ENCODE measurements around the gene VAV2.

The VAV2 gene, protein sequence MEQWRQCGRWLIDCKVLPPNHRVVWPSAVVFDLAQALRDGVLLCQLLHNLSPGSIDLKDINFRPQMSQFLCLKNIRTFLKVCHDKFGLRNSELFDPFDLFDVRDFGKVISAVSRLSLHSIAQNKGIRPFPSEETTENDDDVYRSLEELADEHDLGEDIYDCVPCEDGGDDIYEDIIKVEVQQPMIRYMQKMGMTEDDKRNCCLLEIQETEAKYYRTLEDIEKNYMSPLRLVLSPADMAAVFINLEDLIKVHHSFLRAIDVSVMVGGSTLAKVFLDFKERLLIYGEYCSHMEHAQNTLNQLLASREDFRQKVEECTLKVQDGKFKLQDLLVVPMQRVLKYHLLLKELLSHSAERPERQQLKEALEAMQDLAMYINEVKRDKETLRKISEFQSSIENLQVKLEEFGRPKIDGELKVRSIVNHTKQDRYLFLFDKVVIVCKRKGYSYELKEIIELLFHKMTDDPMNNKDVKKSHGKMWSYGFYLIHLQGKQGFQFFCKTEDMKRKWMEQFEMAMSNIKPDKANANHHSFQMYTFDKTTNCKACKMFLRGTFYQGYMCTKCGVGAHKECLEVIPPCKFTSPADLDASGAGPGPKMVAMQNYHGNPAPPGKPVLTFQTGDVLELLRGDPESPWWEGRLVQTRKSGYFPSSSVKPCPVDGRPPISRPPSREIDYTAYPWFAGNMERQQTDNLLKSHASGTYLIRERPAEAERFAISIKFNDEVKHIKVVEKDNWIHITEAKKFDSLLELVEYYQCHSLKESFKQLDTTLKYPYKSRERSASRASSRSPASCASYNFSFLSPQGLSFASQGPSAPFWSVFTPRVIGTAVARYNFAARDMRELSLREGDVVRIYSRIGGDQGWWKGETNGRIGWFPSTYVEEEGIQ

DNA sequence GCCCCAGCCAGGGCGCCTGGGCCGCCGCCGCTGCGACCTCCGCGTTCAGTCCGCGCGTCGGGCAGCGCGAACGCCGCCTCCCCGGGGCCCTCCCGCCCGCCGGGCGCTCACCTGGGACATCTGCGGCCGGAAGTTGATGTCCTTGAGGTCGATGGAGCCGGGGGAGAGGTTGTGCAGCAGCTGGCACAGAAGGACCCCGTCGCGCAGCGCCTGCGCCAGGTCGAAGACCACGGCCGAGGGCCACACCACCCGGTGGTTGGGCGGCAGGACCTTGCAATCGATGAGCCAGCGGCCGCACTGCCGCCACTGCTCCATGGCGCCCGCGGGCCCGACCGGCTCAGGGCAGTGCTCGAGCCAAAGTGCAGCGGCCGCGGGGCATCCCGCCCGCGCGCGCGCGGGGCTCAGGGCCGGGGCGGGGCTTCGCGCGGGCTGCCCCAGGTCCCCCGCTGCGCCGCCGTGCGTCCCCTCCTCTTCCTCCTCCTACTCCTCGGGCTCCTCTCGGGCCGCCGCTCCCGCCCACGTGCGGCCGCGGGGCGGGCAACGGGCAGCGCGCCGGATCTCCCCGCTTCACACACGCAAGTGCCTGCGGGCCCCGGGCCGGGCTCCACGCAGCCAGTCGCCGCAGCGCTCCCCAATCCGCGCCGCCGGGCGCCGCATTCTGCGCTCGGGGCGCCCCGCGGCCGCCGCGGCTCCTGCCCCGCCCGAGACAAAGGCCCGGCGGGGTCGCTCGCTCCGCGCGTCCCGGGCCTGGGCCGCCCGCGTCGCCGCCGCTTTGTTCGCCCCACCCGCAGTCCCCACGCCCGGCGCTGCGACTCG is at the start of gene VAV2:
VAV2 (minus strand) TSS at position 361 of the 816 bp plus-strand sequence; CDS start at position 315, 46 bp downstream.
- peak; percentile 27 to 85 (median 85) for DNase-seq

DNA sequence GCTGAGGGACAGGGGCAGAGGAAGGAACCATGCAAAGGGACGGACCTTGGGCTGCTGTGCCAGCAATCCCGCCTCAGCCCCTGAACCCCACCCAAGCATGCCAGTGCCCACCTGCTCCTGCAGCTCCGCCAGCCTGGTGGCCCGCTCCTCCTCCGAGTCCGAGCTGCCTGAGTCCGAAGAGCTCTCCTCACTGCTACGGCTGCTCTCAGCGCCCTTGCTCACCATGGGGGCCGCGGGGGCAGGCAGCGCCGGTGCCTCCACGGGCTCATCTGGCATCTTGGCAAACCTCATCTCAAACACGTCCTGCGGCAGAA is 49.5 kb upstream of the VAV2 start:
- DNase-seq = no peak

DNA sequence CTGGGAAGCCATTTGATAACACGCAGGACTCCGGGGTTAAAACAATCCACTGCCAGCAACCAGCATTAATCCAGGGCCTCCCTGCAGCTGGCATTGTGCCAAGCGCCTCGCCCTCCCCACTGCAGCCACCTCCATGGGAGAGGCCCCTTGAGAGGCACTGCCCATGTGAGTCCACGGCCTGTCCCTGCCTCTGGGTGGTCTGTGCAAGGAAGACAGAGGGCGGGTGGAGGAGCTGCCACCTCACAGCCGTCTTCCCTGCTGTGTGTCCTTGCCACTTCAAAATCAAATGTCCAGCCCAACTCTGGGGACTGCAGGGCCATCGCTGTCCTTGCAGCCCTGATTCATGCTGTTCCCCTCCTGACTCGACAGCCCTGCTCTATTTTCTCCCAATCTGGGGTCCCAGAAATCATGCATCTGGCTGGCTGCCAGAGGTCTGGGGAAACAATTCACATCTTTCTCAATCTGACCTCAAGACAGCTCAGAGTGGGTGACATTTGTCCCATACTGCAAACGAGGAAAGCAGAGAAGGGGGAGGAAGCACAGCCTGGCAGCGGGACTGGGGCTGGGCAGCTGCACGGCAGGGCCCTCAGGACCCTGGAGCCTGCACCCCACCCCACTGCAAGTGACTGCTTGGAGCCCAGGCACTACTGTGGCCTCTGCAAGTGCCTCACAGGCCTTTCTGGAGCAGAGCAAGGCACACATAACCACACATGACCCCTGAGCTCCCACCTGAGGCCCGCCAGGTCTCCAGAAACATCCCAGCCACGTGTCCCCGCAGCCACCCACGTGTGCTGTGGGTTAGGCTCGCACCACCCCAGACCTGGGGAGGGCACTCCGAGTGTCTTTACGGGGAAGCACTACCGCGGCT is 48.9 kb upstream of the VAV2 start:
- DNase-seq = peak in 1 of 3 experiments; percentile 11

DNA sequence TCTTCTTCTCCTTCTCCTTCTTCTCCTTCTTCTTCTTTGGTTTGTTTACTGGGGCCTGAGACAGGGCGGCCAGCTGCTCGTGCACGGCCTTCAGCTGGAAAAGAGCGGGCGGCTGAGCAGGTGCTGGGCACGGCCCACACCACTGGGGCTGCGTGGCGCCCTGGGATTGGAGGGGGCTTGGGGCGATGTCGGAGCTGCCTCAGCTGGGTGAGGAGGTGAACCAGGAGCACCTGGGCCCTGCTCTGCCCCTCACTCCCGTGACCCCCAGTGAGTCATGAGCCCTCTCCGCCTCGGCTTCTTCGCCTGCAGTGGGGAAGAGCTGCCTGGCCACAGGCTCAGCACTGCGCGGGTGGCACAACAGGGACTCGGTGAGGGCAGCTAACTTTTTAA is 48.0 kb upstream of the VAV2 start:
- no peak for DNase-seq

DNA sequence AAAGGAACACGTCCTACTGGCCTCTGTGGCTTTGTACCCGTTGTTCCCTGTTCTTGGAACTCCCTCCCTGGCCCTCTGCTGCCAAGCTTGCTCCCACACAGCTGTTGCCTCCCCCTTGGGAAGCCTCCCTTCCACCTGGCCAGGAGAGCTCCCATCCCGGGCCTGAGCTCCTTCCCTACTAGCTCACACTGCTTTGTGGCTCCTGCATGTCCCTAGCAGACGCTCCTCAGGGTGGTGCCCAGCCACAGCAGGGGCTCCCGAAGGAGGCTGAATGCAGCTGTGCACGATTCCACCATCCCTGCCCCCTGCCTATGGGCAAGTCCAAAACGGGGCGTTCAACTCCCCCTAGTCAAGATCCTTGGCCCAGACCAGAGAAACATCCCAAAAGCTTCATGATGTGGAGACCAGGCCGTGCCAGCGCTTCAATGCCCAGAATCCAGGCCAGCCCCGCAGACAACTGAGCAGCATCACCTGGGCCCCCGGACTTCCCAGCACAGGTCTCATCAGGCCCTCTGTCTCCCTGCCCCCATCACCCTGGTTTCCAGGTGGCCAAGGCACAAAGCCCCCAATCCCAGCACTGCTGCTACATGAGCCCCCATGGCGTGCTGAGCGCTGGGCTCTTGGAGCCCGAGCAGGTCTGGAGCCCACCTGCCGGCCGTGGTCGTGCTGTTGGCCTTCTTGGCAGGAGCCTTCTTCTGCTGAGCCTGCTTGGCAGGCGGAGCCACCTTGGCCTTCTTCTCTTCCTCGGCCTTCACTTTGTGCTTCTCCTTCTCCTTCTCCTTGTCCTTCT is 47.5 kb upstream of the VAV2 start:
- DNase-seq = no peak

DNA sequence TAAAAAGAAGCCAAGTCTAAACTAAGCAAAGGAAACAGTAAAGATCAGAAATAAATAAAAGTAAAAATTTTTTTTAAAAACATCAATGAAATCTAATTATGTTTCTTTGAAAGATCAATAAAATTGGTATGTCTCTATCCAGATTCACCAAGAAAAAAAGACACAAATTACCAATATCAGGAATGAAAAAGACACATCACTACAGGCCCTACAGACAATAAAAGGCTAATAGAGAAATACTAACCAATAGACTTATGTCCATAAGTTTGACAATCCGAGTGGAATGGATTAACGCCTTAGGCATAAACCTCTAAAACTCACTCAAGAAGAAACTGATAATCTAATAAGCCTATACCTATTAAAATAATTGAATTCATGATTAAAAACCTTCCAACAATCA is 45.5 kb upstream of the VAV2 start:
- peak in 1 of 3 experiments; percentile 8 for DNase-seq

DNA sequence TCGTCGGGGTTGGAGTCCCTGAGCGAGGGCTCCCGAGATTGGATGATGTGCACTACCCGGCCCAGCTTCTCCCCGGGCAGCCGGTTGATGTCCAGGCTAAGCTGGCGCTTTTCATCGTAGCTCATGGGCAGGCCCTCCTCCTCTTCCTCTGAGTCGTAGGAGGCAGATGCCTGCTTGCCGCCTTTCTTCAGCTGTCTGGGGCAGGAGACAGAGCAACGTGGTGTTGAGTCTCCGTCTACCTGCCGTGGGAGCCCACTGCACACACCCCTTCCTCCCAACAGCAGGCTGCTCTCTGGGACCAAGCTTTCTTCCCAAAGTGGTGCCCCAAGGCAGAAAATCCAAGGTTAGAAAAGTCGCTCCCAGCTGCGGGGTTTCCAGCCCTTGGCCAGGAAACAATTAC is 44.0 kb upstream of the VAV2 start:
- no peak for DNase-seq

DNA sequence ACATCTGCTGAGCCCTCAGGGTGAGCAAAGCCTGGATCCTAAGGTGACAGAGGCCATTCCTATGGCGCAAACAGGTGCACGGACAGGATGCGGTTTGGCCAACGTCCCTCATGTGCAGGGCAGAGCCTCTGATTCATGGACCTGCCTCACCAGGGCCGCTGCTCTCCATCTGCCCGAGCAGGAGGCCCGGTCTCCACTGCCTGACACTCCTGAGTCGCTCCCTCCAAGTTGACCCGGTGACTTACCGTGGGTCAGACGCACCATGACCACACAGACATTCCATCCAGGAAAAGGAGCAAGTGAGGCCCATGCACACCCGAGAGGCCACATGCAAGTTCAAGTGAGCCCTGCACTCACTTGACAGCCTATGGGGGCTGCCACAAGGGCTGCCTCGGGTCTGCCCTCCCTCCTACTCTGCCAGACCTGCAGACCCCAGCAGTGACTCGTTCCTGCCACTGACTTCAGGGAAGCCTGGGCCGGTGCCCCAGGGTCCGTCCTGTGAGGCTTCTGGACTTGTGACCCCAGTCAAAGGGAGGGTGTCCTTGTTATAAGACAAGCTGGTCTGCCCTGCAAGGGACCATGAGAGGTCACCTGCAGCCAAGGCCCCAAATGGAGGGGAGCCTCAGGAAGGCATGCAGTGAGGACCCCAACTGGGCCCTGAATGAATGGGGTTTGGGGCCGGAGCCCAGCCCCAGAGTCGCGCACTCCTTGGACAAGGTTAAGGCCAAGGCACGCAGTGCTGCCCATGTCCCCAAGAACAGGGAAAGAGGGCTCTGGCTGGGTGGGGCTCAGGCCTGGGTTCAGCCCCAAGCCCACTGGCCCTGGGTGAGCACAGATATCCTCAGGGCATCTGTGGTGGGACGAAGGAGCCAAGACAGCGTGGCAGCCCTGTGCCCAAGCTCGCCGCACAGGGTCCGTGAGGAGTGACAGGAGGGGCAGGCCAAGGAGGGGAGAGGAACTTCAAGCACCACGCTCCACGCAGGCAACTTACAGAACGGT is 43.2 kb upstream of the VAV2 start:
- DNase-seq = no peak

DNA sequence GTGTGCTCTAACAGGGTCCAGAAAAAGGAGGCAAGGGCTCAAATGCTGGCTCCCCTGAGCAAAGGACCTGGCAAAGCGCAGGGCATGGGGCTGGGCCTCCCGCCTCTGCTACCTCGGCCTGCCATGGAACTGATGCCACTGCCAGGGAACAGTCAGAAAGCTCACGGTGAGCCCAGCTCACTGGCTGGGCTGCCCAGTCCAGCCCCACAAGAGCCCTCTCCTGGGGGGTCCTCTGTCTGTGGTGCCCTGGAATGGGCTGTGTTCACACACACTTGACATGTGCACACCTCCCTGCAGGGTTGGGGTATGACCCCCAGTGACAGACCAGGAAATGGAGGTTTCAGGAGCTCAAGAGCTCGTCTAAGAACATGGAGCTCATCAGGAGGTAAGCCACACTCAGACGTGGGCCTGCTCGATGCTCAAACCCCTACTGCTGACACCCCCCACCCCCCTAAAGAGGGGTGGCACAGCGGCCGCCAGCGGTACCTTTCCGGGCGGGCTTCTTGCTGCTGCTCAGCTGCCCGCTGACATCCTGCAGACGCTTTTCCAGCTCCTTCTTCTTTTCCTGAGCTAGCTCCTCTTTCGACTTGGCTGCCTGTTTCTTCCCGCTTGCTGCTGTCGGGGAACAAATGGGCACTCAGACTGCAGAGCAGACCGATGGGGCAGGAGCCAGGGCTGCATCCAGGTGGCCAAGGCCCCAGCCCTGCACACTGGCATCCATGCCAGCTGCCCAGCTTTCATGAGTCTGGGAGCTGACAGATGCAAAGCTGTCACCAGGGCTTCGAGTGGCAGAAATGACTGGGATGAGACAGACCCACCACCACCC is 42.3 kb upstream of the VAV2 start:
- DNase-seq = no peak

DNA sequence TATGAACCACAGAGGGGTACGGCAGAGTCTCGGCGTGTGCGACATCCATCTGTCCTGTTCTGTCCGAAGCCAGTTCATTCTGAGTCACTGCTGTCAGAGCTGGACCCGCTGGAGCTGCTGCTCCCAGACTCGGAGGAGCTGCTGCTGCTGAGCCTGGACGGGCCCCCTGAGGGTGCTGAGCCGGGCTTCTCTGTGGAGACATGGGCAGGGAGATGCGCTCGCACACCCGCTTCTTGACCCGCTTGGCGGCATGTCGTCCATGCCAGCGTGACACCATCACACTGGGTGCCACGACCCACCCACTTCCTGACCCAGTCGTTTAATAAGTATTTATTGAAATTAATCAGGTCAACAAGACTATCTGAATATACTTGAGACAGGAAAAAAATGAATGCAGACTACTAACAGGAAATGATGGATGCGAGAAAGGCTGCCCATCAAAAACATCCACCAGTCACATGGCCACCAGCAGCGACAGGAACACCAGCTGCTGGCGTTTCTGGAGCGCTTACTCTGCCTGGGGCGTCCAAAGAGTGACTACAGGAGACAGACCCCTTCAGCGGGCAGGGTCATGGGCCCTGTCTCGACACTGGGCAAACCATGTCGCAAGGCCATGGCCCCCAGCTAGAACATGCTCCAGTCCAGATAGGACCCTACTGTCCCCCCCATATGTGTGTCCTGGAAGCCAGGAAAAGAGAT is 41.5 kb upstream of the VAV2 start:
- DNase-seq = no peak

DNA sequence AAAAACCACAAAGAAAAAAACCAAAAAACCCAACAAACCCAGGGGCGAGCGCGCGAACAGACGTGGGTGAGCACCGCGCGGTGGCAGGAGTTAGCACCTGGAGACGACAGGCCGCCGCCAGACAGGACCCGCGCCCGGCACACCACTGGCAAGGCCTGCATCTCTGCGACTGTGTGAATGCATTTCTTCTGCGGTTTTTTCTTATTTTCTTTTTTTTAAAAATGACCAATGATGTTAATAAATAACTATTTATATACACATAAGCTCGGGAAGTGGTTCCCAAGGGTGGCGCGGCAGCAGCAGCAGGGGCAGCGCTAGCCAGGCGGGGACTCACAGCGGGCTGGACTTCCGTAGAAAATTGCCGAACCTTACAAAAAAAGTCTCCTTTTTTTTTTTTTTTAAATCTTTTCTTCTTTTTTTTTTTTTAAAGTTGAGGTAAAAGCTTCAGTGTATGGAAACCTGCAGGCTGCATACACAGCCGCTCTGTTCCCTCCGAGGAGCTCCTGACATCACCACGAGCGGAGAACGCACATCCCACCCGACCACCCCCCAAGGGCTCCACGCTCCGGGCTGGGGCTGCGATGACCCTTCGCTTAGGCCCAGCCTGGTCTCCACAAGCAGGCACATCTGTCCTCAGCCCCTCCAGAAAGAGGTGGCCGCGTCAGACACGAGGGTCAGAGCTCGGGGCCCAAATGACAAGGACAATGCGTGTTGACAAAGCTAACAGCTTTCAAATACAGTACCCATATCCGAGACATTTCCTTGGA is 40.5 kb upstream of the VAV2 start:
- DNase-seq = no peak

DNA sequence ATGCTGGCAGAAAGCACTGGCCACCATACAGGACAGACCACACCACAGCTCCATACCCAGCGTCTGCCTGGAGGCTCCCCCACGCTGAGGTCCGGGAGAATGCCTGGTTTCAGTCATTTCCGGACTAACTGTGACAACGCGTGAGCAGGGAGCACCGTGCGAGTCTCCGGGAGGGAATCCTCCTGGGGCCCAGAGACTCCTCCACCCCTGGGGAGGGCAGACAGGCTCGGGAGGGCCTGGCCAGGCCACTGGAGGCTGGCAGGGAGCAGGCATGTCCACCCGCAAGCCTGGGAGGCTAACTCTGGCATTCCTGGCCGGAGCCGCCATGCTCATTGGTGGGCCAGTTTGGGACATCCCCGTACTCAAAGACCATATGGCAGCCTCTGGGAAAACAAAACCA is 39.7 kb upstream of the VAV2 start:
- no peak for DNase-seq

DNA sequence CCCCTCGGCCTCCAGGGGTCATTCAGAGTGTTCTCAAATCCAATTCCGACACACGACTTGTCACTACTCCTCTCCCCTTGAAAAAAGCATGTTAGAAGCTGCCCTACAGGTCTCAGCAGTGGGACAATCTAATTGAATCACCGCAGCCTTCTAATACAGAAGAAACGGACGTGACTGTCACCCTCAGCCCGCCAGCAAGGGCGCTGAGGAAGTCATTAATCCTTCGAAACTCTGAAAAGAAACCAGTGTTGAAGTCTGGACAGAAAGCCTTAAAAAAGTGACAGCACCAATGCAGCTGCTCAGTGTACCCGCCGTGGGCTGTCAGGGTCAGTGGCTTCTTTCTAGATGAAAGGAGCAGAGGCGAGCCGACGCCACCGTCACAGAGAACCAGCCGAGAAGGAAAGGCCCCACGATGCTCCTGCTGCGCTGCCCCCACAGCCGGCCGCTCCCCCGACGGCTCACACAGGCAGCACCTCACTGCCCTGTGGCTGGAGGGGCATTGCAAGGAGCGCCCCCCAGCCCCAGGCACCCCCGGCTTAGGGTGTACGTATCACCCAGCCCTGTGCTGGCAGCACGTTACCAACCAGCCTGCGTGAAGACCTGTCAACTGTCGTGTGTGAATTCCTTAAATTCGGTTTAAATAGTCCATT is 38.8 kb upstream of the VAV2 start:
- no peak for DNase-seq

DNA sequence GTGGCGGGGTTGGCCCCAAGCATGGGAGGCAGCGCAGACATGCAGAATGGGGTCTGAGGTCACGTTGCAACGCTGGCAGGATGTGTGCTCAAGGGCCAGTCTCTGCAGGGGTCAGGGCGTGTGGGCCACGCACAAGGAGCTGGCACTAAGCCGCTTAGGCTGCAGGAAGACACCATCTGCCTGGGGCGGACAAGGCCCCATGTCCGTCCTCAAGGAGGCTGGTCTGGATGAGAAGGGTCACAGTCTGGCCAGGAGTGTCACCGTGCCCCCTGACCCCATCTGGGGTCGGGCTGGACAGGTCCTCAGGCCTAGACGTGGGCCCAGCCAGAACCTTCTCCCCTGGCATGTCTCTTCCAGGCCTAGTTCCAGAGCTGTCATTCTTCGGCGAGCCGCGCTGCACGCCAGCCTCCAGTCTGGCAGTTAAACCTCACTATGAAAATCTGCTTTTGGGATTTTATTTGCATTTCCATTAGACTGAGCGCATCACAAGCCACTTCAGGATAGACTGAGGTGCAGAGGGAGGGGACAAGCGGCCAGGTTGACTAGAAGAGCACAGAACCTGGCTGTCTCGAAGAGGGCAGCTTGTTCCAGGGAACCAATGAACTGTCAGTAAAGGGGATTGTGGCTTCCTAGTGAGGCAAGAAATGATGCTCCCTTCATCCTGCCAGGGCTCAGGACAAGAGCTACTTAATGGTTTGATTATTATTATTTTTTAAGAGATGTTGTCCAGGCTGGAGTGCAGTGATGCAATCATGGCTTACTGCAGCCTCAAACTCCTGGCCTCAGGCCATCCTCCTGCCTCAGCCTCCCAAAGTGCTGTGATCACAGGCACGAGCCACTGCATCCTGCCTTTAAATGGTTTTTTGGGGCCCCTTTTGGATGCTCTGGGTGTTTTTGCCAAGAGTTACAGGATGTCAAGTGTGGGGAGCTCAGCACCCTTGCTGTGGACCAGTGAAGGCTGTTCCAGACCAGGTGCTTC is 37.4 kb upstream of the VAV2 start:
- DNase-seq = no peak

DNA sequence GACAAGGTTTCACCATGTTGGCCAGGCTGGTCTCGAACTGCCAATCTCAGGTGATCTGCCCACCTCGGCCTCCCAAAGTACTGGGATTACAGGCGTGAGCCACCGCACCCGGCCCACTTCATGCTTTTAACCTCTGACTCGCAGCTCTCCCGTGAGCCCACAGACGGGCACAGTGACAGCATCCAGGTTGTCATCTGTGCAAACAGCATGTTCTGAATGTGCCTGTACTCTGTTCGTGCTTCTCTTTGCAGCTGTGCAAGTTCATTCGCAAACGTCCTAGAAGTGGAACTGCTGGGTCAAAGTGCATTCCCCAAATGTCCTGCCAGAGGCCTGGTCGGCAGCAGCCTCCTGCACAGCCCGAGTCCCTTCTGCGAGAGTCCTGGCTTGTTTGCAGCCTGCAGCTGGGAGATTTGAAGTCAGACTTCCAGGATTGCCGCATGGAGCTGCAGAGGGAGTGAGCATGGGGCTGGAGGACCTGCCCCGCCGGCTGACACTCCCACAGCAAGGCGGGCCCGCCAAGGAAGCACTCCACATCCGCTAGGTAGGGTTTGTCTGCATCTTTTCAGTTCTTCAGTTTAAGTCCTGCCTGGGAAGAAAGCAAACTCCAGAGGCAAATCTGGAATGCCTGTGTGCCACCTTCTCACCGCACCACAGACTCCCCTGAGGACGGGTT is 36.6 kb upstream of the VAV2 start:
- DNase-seq = no peak
